ENCODE data around the gene NKAIN2. TPM values are rescaled to one million over a fixed set of nuclear protein-coding genes. Genes with fewer than 3 reads are reported as not detected.

NKAIN2 gene
- total RNA-seq, 1 donor from 2014 or later, result 4.0 TPM

- Mint-ChIP-seq H3K27ac (ENCODE audit: unreplicated experiment) (no peak overlapping the region), H3K4me3 (ENCODE audit: unreplicated experiment) (no peak overlapping the region), H3K4me1 (ENCODE audit: low read depth) (peaks cover 6% of the 10 kb centered on the region), H3K36me3 (ENCODE audit: low read depth) (no peaks in the 10 kb centered on the region), H3K27me3 (ENCODE audit: low read depth) (peaks cover 4% of the 10 kb centered on the region), H3K9me3 (ENCODE audit: low read depth) (no peaks in the 10 kb centered on the region)
- no peak for TF ChIP-seq CTCF (IDR thresholded peaks at IDR 0.05)
- DNase-seq (ENCODE audit: low spot score), result no peak
Observed at GRCh38 chr6:123769431-123769830, 34.2 kb upstream of the NKAIN2 start.

GRCh38 chr6:123770247-123770949, 33.3 kb upstream of the NKAIN2 start:
- DNase-seq (ENCODE audit: low spot score), result no peak
- no peak for TF ChIP-seq CTCF (IDR thresholded peaks at IDR 0.05)
- Mint-ChIP-seq H3K9me3 (ENCODE audit: low read depth) (no peaks in the 10 kb centered on the region), H3K36me3 (ENCODE audit: low read depth) (no peaks in the 10 kb centered on the region), H3K4me3 (ENCODE audit: unreplicated experiment) (no peak overlapping the region), H3K27ac (ENCODE audit: unreplicated experiment) (no peak overlapping the region), H3K4me1 (ENCODE audit: low read depth) (peaks cover 6% of the 10 kb centered on the region), H3K27me3 (ENCODE audit: low read depth) (peaks cover 12% of the 10 kb centered on the region)

GRCh38 chr6:123771126-123771525, 32.5 kb upstream of the NKAIN2 start:
- peaks cover 6% of the 10 kb centered on the region for H3K4me1 Mint-ChIP-seq (ENCODE audit: low read depth)
- H3K27me3 Mint-ChIP-seq (ENCODE audit: low read depth), result peaks cover 13% of the 10 kb centered on the region
- H3K9me3 Mint-ChIP-seq (ENCODE audit: low read depth), result no peaks in the 10 kb centered on the region
- no peak overlapping the region for H3K4me3 Mint-ChIP-seq (ENCODE audit: unreplicated experiment)
- no peak for TF ChIP-seq CTCF (IDR thresholded peaks at IDR 0.05)
- no peak overlapping the region for H3K27ac Mint-ChIP-seq (ENCODE audit: unreplicated experiment)
- no peak for DNase-seq (ENCODE audit: low spot score)
- no peaks in the 10 kb centered on the region for H3K36me3 Mint-ChIP-seq (ENCODE audit: low read depth)

- H3K4me1 Mint-ChIP-seq (ENCODE audit: low read depth), result no peaks in the 10 kb centered on the region
- peak; percentile 77 for TF ChIP-seq CTCF (IDR thresholded peaks at IDR 0.05)
- no peak overlapping the region for H3K4me3 Mint-ChIP-seq (ENCODE audit: unreplicated experiment)
- H3K27me3 Mint-ChIP-seq (ENCODE audit: low read depth), result peaks cover 17% of the 10 kb centered on the region
- DNase-seq (ENCODE audit: low spot score), result no peak
- H3K9me3 Mint-ChIP-seq (ENCODE audit: low read depth), result no peaks in the 10 kb centered on the region
- no peaks in the 10 kb centered on the region for H3K36me3 Mint-ChIP-seq (ENCODE audit: low read depth)
- H3K27ac Mint-ChIP-seq (ENCODE audit: unreplicated experiment), result no peak overlapping the region
Observed at GRCh38 chr6:123777563-123777962, 26.1 kb upstream of the NKAIN2 start.

GRCh38 chr6:123780021-123780420, 23.6 kb upstream of the NKAIN2 start:
- Mint-ChIP-seq H3K36me3 (ENCODE audit: low read depth) (no peaks in the 10 kb centered on the region), H3K27ac (ENCODE audit: unreplicated experiment) (no peak overlapping the region), H3K27me3 (ENCODE audit: low read depth) (peaks cover 11% of the 10 kb centered on the region), H3K4me3 (ENCODE audit: unreplicated experiment) (no peak overlapping the region), H3K9me3 (ENCODE audit: low read depth) (no peaks in the 10 kb centered on the region), H3K4me1 (ENCODE audit: low read depth) (no peaks in the 10 kb centered on the region)
- no peak for DNase-seq (ENCODE audit: low spot score)
- TF ChIP-seq CTCF (IDR thresholded peaks at IDR 0.05), result no peak
